Measurements from ENCODE around the gene SKIDA1.

- TF ChIP-seq POLR2A (IDR thresholded peaks at IDR 0.05), result no peak
- no peak for TF ChIP-seq CTCF (IDR thresholded peaks at IDR 0.05)
- TF ChIP-seq POLR2AphosphoS5 (IDR thresholded peaks at IDR 0.05), result peak; percentile 51 to 76 (median 74)
- TF ChIP-seq EP300 (IDR thresholded peaks at IDR 0.05), result peak in 1 of 4 donors; percentile 51
Observed at GRCh38 chr10:21497177-21497807, 28.2 kb downstream of the SKIDA1 start.
